Measurements from ENCODE around the gene PRDX1. TPM values are rescaled to one million over a fixed set of nuclear protein-coding genes. Genes with fewer than 3 reads are reported as not detected.
A peak's percentile ranks its signal among the peaks of the same experiment; 100 is the strongest.

Gene PRDX1
- total and polyA plus RNA-seq, 2 donors, result 347 to 389 TPM

- 98% methylated on average over 2 of the region's 2 CpGs for WGBS
- DNase-seq (ENCODE audit: low read depth in 6 of 9, low spot score in 9 of 9), result no peak
- Histone ChIP-seq H3K4me3 (ENCODE audit: low read length in 2 of 2) (no peak overlapping the region), H3K27ac (ENCODE audit: low read depth in 1 of 2, low read length in 1 of 2) (no peak overlapping the region), H3K36me3 (ENCODE audit: control insufficient read depth in 2 of 2, insufficient read depth in 2 of 2, low read length in 1 of 2) (peaks cover 41 to 57% of the 10 kb centered on the region in 2 donors), H3K9me3 (ENCODE audit: control insufficient read depth in 2 of 2, insufficient read depth in 1 of 2, low read length in 1 of 2) (no peaks in the 10 kb centered on the region), H3K4me1 (ENCODE audit: control insufficient read depth in 2 of 2, insufficient read depth in 2 of 2, low read length in 2 of 2) (no peaks in the 10 kb centered on the region), H3K27me3 (ENCODE audit: control insufficient read depth in 2 of 2, insufficient read depth in 1 of 2, low read length in 1 of 2) (no peaks in the 10 kb centered on the region)
These were observed 42.2 kb upstream of the PRDX1 start for GRCh38 chr1:45563843-45564242.

GRCh38 chr1:45557422-45557944 is 35.8 kb upstream of the PRDX1 start:
- no peaks in the 10 kb centered on the region for H3K9me3 ChIP-seq (ENCODE audit: control insufficient read depth in 2 of 2, insufficient read depth in 1 of 2, low read length in 1 of 2)
- no peaks in the 10 kb centered on the region for H3K27me3 ChIP-seq (ENCODE audit: control insufficient read depth in 2 of 2, insufficient read depth in 1 of 2, low read length in 1 of 2)
- H3K4me1 ChIP-seq (ENCODE audit: control insufficient read depth in 2 of 2, insufficient read depth in 2 of 2, low read length in 2 of 2), result peaks cover 0 to under 1% of the 10 kb centered on the region in 2 donors
- H3K36me3 ChIP-seq (ENCODE audit: control insufficient read depth in 2 of 2, insufficient read depth in 2 of 2, low read length in 1 of 2), result peaks cover 20 to 39% of the 10 kb centered on the region in 2 donors
- no peak overlapping the region for H3K27ac ChIP-seq (ENCODE audit: low read depth in 1 of 2, low read length in 1 of 2)
- WGBS, result 97% methylated on average over 3 of the region's 3 CpGs
- DNase-seq (ENCODE audit: low read depth in 6 of 9, low spot score in 9 of 9), result no peak
- H3K4me3 ChIP-seq (ENCODE audit: low read length in 2 of 2), result no peak overlapping the region

- DNase-seq (ENCODE audit: low read depth in 6 of 9, low spot score in 9 of 9), result no peak
- peaks cover 7 to 19% of the 10 kb centered on the region in 2 donors for H3K36me3 ChIP-seq (ENCODE audit: control insufficient read depth in 2 of 2, insufficient read depth in 2 of 2, low read length in 1 of 2)
- H3K4me1 ChIP-seq (ENCODE audit: control insufficient read depth in 2 of 2, insufficient read depth in 2 of 2, low read length in 2 of 2), result peaks cover 9 to 15% of the 10 kb centered on the region in 2 donors
- no peaks in the 10 kb centered on the region for H3K27me3 ChIP-seq (ENCODE audit: control insufficient read depth in 2 of 2, insufficient read depth in 1 of 2, low read length in 1 of 2)
- H3K4me3 ChIP-seq (ENCODE audit: low read length in 2 of 2), result no peak overlapping the region
- H3K27ac ChIP-seq (ENCODE audit: low read depth in 1 of 2, low read length in 1 of 2), result no peak overlapping the region
- no peaks in the 10 kb centered on the region for H3K9me3 ChIP-seq (ENCODE audit: control insufficient read depth in 2 of 2, insufficient read depth in 1 of 2, low read length in 1 of 2)
- 97% methylated on average over 6 of the region's 6 CpGs for WGBS
These were observed 32.5 kb upstream of the PRDX1 start for GRCh38 chr1:45554198-45554597.

GRCh38 chr1:45552331-45552730 is 30.6 kb upstream of the PRDX1 start:
- H3K4me3 ChIP-seq (ENCODE audit: low read length in 2 of 2), result no peak overlapping the region
- peak in 1 of 9 donors; percentile 31 for DNase-seq (ENCODE audit: low read depth in 6 of 9, low spot score in 9 of 9)
- H3K27me3 ChIP-seq (ENCODE audit: control insufficient read depth in 2 of 2, insufficient read depth in 1 of 2, low read length in 1 of 2), result no peaks in the 10 kb centered on the region
- no peaks in the 10 kb centered on the region for H3K9me3 ChIP-seq (ENCODE audit: control insufficient read depth in 2 of 2, insufficient read depth in 1 of 2, low read length in 1 of 2)
- H3K36me3 ChIP-seq (ENCODE audit: control insufficient read depth in 2 of 2, insufficient read depth in 2 of 2, low read length in 1 of 2), result peaks cover 7 to 19% of the 10 kb centered on the region in 2 donors
- no peak overlapping the region for H3K27ac ChIP-seq (ENCODE audit: low read depth in 1 of 2, low read length in 1 of 2)
- 83% methylated on average over 1 of the region's 1 CpG for WGBS
- peaks cover 9 to 15% of the 10 kb centered on the region in 2 donors for H3K4me1 ChIP-seq (ENCODE audit: control insufficient read depth in 2 of 2, insufficient read depth in 2 of 2, low read length in 2 of 2)

- peaks cover 7 to 19% of the 10 kb centered on the region in 2 donors for H3K36me3 ChIP-seq (ENCODE audit: control insufficient read depth in 2 of 2, insufficient read depth in 2 of 2, low read length in 1 of 2)
- DNase-seq (ENCODE audit: low read depth in 6 of 9, low spot score in 9 of 9), result no peak
- no peaks in the 10 kb centered on the region for H3K9me3 ChIP-seq (ENCODE audit: control insufficient read depth in 2 of 2, insufficient read depth in 1 of 2, low read length in 1 of 2)
- H3K4me3 ChIP-seq (ENCODE audit: low read length in 2 of 2), result peak overlapping the region; percentile 68 to 87
- 8% methylated on average over 3 of the region's 3 CpGs for WGBS
- H3K27ac ChIP-seq (ENCODE audit: low read depth in 1 of 2, low read length in 1 of 2), result peak overlapping the region in 1 of 2 donors; percentile 22
- H3K27me3 ChIP-seq (ENCODE audit: control insufficient read depth in 2 of 2, insufficient read depth in 1 of 2, low read length in 1 of 2), result no peaks in the 10 kb centered on the region
- H3K4me1 ChIP-seq (ENCODE audit: control insufficient read depth in 2 of 2, insufficient read depth in 2 of 2, low read length in 2 of 2), result peaks cover 9 to 15% of the 10 kb centered on the region in 2 donors
These were observed 30.0 kb upstream of the PRDX1 start for GRCh38 chr1:45551684-45552083.

- DNase-seq (ENCODE audit: low read depth in 6 of 9, low spot score in 9 of 9), result peak; percentile 71 to 94 (median 88)
- H3K36me3 ChIP-seq (ENCODE audit: control insufficient read depth in 2 of 2, insufficient read depth in 2 of 2, low read length in 1 of 2), result peaks cover 2 to 13% of the 10 kb centered on the region in 2 donors
- H3K27ac ChIP-seq (ENCODE audit: low read depth in 1 of 2, low read length in 1 of 2), result peak within 1 kb of the TSS; percentile 83 to 93
- peak within 1 kb of the TSS; percentile 68 to 87 for H3K4me3 ChIP-seq (ENCODE audit: low read length in 2 of 2)
- no peaks in the 10 kb centered on the region for H3K9me3 ChIP-seq (ENCODE audit: control insufficient read depth in 2 of 2, insufficient read depth in 1 of 2, low read length in 1 of 2)
- 5% methylated on average over 47 of the region's 47 CpGs for whole genome bisulfite sequencing
- H3K4me1 ChIP-seq (ENCODE audit: control insufficient read depth in 2 of 2, insufficient read depth in 2 of 2, low read length in 2 of 2), result peaks cover 9 to 21% of the 10 kb centered on the region in 2 donors
- H3K27me3 ChIP-seq (ENCODE audit: control insufficient read depth in 2 of 2, insufficient read depth in 1 of 2, low read length in 1 of 2), result no peaks in the 10 kb centered on the region
These were observed 29.0 kb upstream of the PRDX1 start, which contains the start of gene AKR1A1 for GRCh38 chr1:45550401-45551351. Gene AKR1A1 (plus strand): TSS chr1:45550826. CDS start chr1:45561795, 10,969 bp downstream.

GRCh38 chr1:45545553-45546310 is 24.0 kb upstream of the PRDX1 start:
- DNase-seq (ENCODE audit: low read depth in 6 of 9, low spot score in 9 of 9), result no peak
- no peaks in the 10 kb centered on the region for H3K27me3 ChIP-seq (ENCODE audit: control insufficient read depth in 2 of 2, insufficient read depth in 1 of 2, low read length in 1 of 2)
- H3K4me3 ChIP-seq (ENCODE audit: low read length in 2 of 2), result no peak overlapping the region
- H3K4me1 ChIP-seq (ENCODE audit: control insufficient read depth in 2 of 2, insufficient read depth in 2 of 2, low read length in 2 of 2), result peaks cover 11 to 39% of the 10 kb centered on the region in 2 donors
- H3K27ac ChIP-seq (ENCODE audit: low read depth in 1 of 2, low read length in 1 of 2), result no peak overlapping the region
- peaks cover 0 to 2% of the 10 kb centered on the region in 2 donors for H3K9me3 ChIP-seq (ENCODE audit: control insufficient read depth in 2 of 2, insufficient read depth in 1 of 2, low read length in 1 of 2)
- no peaks in the 10 kb centered on the region for H3K36me3 ChIP-seq (ENCODE audit: control insufficient read depth in 2 of 2, insufficient read depth in 2 of 2, low read length in 1 of 2)
- WGBS, result 92% methylated on average over 7 of the region's 7 CpGs

- 62% methylated on average over 6 of the region's 6 CpGs for WGBS
- H3K36me3 ChIP-seq (ENCODE audit: control insufficient read depth in 2 of 2, insufficient read depth in 2 of 2, low read length in 1 of 2), result no peaks in the 10 kb centered on the region
- no peaks in the 10 kb centered on the region for H3K27me3 ChIP-seq (ENCODE audit: control insufficient read depth in 2 of 2, insufficient read depth in 1 of 2, low read length in 1 of 2)
- H3K4me3 ChIP-seq (ENCODE audit: low read length in 2 of 2), result no peak overlapping the region
- DNase-seq (ENCODE audit: low read depth in 6 of 9, low spot score in 9 of 9), result no peak
- peaks cover 0 to 2% of the 10 kb centered on the region in 2 donors for H3K9me3 ChIP-seq (ENCODE audit: control insufficient read depth in 2 of 2, insufficient read depth in 1 of 2, low read length in 1 of 2)
- H3K4me1 ChIP-seq (ENCODE audit: control insufficient read depth in 2 of 2, insufficient read depth in 2 of 2, low read length in 2 of 2), result peaks cover 9 to 34% of the 10 kb centered on the region in 2 donors
- no peak overlapping the region for H3K27ac ChIP-seq (ENCODE audit: low read depth in 1 of 2, low read length in 1 of 2)
These were observed 23.4 kb upstream of the PRDX1 start for GRCh38 chr1:45545019-45545493.
